ENCODE data around the gene N4BP2L2. TPM values are rescaled to one million over a fixed set of nuclear protein-coding genes. Genes with fewer than 3 reads are reported as not detected.

Gene N4BP2L2
- total and polyA plus RNA-seq, 2 of the 4 experiments (the other 2 are of a cell fraction): 28.7 to 34.6 TPM

DNA sequence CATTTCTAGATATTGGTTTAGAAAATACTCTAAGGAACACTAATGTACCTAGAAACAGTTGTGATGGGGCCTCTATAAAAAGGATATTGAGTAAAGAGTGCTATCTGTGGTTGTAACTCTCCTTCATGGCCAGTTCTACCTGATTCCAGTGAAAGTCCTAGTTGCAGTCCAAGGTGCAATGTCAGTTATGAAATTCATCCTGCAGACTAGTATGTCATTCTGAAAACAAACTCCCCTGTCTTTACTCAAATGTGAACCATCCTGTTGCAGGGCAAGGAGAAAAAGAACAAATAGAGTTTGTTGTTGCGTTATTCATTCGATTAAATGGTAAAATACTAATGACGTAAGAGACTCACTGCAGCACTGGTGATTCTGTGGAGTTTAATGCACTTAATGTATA, 92.4 kb downstream of the N4BP2L2 start:
- no peaks in the 10 kb centered on the region for H3K27me3 ChIP-seq (ENCODE audit: control insufficient read depth, insufficient read depth, low read length)
- no peak overlapping the region for H3K14ac ChIP-seq (replicated peaks; ENCODE audit: low read depth, low read length)
- no peak overlapping the region for H3K23ac ChIP-seq (ENCODE audit: low read depth, low read length)
- no peaks in the 10 kb centered on the region for H3K36me3 ChIP-seq (ENCODE audit: control insufficient read depth, insufficient read depth, low read length)
- H3K9me3 ChIP-seq (ENCODE audit: control insufficient read depth, insufficient read depth, low read length): no peaks in the 10 kb centered on the region
- H2BK5ac ChIP-seq (ENCODE audit: low read depth, low read length, poor library complexity, severe bottlenecking): no peak overlapping the region
- no peak overlapping the region for H3K4me2 ChIP-seq (ENCODE audit: low read depth, low read length)
- ChIA-PET CTCF (no interaction called here), POLR2A (ENCODE audit: unreplicated experiment) (no interaction called here)
- H2AFZ ChIP-seq (replicated peaks; ENCODE audit: low read length, poor library complexity): no peak overlapping the region
- H2BK20ac ChIP-seq (ENCODE audit: low read depth, low read length): no peak overlapping the region
- no peak overlapping the region for H4K8ac ChIP-seq (ENCODE audit: low read depth in 2 of 2, low read length in 2 of 2)
- no peak for ATAC-seq (ENCODE audit: low read depth)
- no peaks in the 10 kb centered on the region for H3K79me1 ChIP-seq (ENCODE audit: low read depth in 1 of 2, low read length in 2 of 2)
- in situ Hi-C loops (cut with MboI; ENCODE audit: low sequenced_read_pairs) (no loop called here), dilution Hi-C loops (cut with HindIII; ENCODE audit: low sequenced_read_pairs, unreplicated experiment) (no loop called here), intact Hi-C loops (cut with micrococcal nuclease) (loop anchor here (5.0 kb wide), 1 partner anchor 41 kb away; no protein-coding TSS in a partner anchor)
- no peaks in the 10 kb centered on the region for H3K9me1 ChIP-seq (ENCODE audit: insufficient read depth, low read length)
- H2BK120ac ChIP-seq (ENCODE audit: low read depth, low read length): no peak overlapping the region
- H3K4me1 ChIP-seq (ENCODE audit: control insufficient read depth, insufficient read depth, low read length): peaks cover 1% of the 10 kb centered on the region; the same call in 1 of the 2 replicates
- H3K56ac ChIP-seq (ENCODE audit: extremely low read depth, insufficient read depth, low read length): no peak overlapping the region
- H3K18ac ChIP-seq (ENCODE audit: low read depth, low read length): no peak overlapping the region
- DNase-seq: no peak
- H4K91ac ChIP-seq (ENCODE audit: insufficient read depth, low read depth, low read length): no peak overlapping the region
- no peak overlapping the region for H2AK5ac ChIP-seq (ENCODE audit: low read depth, low read length)
- TF ChIP-seq RFX5 (IDR thresholded peaks at IDR 0.05; ENCODE audit: low read depth, low read length): no peak
- TF ChIP-seq SMC3 (IDR thresholded peaks at IDR 0.05; ENCODE audit: low read depth, low read length): no peak
- TF ChIP-seq BHLHE40 (IDR thresholded peaks at IDR 0.05; ENCODE audit: low read depth, low read length): no peak
- TF ChIP-seq POLR2A (IDR thresholded peaks at IDR 0.05; ENCODE audit: low read depth, low read length): no peak
- no peak for TF ChIP-seq ELK1 (IDR thresholded peaks at IDR 0.05; ENCODE audit: borderline replicate concordance, low read depth, low read length)
- TF ChIP-seq RCOR1 (IDR thresholded peaks at IDR 0.05; ENCODE audit: insufficient replicate concordance, low read length): no peak
- TF ChIP-seq, protein P1, sequence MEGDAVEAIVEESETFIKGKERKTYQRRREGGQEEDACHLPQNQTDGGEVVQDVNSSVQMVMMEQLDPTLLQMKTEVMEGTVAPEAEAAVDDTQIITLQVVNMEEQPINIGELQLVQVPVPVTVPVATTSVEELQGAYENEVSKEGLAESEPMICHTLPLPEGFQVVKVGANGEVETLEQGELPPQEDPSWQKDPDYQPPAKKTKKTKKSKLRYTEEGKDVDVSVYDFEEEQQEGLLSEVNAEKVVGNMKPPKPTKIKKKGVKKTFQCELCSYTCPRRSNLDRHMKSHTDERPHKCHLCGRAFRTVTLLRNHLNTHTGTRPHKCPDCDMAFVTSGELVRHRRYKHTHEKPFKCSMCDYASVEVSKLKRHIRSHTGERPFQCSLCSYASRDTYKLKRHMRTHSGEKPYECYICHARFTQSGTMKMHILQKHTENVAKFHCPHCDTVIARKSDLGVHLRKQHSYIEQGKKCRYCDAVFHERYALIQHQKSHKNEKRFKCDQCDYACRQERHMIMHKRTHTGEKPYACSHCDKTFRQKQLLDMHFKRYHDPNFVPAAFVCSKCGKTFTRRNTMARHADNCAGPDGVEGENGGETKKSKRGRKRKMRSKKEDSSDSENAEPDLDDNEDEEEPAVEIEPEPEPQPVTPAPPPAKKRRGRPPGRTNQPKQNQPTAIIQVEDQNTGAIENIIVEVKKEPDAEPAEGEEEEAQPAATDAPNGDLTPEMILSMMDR (conservative IDR thresholded peaks at IDR 0.05; ENCODE audit: low read depth, low read length): no peak
- H2AK9ac ChIP-seq (replicated peaks; ENCODE audit: low read depth, low read length, poor library complexity): no peak overlapping the region
- H3K4ac ChIP-seq (ENCODE audit: low read depth, low read length): no peak overlapping the region
- BruUV-seq (replicated peaks): no TSS peak
- WGBS, 2 experiments (ENCODE audit: extremely low coverage in 2 of 2, insufficient read length in 1 of 2): no CpG with 5 or more reads among the region's 3 CpGs
- no peak overlapping the region for H3K27ac ChIP-seq (ENCODE audit: insufficient read depth, low read length)
- no peaks in the 10 kb centered on the region for H4K20me1 ChIP-seq (ENCODE audit: insufficient read depth, low read length)
- H3K9ac ChIP-seq (ENCODE audit: low read depth, low read length): no peak overlapping the region
- H4K5ac ChIP-seq (ENCODE audit: low read depth, low read length): no peak overlapping the region
- H3K4me3 ChIP-seq (ENCODE audit: insufficient read depth, low read depth, low read length): no peak overlapping the region
- no peak overlapping the region for H2BK15ac ChIP-seq (ENCODE audit: low read depth, low read length)

Measured in IMR-90 (cell line).